NCI-H69 (cell line): ENCODE measurements around the gene TOX2.

ENCODE experiments used
- DNase-seq: peaks from one replicate; lab custom pipeline; 2025; lab: John Stamatoyannopoulos, UW

TOX2 gene

DNA sequence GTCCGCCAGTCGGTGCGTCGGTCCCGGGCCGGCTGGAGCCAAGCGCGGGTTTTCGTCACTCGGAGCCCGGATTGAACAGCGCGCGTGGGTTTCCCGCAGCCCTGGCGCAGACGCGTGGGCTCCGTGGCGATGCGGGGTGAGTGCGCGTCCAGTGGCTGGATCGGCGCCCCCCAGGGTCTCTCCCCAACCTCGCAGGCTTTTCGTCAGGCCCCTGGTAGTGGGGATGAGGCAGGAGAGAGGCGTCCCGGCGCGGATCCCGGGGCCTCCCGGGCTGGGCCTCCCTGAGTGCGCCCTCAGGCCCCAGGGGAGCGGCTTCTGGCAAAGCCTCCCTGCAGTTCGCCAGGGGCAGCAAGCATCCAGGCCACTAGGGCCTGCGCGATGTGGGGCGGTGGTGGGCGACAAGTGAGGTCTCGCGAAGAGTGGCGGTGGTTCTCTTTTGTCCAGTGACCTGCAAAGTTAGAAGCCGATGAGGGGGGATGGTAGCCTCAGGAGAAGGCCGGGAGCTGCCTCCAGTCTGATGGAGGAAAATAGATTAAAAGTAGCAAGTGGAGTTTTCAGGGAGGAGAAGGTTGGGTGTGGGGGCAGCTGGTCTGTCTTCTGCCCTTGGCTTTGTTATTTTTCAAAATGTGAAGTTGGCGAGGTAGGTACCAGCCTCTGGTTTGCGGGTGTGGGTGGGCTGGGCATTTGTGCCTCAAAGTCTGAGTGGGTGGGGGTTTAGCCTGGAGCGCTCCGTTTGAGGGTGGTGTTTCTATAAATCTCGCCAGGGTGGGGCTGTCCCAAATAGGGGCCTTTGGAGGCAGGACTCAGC lies 1.6 kb downstream of the TOX2 start:
- no peak for DNase-seq

DNA sequence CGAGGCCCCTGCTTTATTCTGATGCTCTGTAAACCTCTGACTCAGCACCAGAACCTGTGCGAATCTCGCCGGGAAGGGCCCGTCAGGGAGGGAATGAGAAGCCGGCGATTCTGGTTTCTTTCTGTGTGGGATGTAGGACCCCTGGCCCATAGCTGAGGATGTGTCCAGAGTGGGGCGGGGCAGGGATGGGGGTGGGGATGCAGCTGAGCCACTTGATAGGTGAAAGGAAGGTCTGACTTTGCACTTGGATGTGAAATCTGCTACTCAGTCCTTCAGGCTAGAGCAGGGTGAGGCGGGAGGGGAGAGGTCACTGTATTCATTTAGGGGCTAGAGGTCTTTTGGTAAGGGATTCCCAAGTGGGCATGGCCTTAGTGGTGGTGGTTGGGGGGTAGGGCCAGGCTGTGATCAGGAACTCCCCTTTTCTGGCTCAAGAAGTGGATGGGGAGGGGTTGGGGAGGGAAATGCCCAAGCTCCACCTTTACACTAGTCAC lies 2.3 kb downstream of the TOX2 start:
- DNase-seq = no peak

DNA sequence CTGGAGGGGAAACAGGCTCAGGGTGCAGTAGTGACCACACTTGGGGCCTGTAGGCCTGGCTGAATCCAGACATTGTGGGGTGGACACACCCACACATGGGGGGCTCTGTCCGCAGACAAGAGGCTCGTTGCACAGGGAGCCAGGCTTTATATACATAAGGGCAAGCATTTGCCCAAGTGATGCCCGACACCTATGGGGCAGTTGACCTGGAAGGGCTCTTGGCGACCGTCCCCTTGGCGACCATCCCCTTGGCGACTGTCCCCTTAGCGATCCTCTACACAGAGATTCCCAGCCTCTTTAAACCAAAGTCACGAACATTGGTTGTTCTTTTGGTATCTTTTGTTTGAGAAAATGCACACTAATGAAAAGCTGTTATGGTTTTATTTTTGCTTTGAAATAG lies 2.7 kb downstream of the TOX2 start:
- no peak for DNase-seq

GRCh38 chr20:43919686-43920403 lies 5.2 kb downstream of the TOX2 start:
- no peak for DNase-seq

DNA sequence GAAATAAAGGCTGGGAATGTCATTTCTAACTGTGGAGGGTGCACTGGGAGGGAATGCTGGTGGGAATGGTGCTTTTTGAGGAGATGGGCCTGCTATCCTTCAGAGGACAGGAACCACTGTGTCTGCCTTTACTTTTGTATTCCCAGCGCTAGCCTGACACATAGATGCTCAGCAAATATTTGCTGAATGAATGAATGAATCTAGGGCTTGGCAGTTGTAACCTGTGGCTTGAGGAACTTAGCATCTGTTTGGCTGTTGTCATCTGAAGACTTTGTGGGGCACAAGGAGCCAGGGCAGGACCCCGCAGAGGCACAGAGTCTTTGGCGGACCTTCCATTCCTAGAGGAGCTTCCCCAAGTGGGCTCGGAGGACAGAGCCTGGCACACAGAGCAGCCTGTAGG lies 6.1 kb downstream of the TOX2 start:
- DNase-seq = no peak

DNA sequence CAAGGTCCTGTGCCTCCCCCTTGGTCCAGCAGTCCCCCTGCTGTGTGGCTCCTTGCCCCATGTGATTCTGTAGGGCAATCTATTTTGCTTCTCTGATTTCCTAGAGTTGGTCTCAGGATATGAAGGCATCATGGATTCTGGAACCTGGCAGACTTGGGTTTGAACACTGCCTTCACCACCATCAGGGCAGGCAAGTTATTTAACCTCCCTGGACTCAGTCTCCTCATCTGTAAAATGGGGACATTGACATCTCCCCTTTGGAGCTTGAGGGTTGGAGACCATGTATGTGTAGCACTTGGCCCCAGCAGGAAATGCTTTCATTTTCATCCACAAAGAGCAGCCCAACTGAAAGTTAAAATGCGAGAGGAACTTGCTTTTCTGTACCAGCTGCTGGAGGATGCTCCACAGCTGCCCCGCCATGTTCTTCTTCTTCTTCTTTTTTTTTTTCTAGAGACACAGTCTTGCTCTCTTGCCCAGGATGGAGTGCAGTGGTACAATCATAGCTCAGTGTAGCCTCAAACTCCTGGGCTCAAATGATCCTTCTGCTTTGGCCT lies 6.7 kb downstream of the TOX2 start:
- no peak for DNase-seq

- no peak for DNase-seq
Observed at GRCh38 chr20:43922614-43923013, 8.0 kb downstream of the TOX2 start.

DNA sequence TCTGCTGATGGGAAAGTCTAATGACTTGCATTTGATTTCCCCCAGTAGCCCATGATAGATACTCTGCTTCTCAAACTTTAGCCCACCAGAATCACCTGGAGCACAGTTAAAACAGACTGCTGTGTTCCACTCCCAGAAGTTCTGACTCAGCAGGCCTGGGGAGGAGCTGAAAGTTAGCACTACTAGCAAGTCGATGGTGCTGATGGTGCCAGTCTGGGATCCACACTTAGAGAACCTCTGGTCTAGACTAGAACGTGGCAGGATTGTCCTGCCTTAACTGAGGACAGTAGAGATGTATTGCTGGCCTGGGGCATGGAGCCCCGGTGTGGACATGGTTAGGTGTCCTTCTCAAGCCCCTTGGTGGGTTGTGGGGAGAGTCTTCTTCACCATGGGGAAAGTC lies 8.7 kb downstream of the TOX2 start:
- DNase-seq = no peak

- DNase-seq = no peak
Observed at GRCh38 chr20:43923917-43924316, 9.3 kb downstream of the TOX2 start.

DNA sequence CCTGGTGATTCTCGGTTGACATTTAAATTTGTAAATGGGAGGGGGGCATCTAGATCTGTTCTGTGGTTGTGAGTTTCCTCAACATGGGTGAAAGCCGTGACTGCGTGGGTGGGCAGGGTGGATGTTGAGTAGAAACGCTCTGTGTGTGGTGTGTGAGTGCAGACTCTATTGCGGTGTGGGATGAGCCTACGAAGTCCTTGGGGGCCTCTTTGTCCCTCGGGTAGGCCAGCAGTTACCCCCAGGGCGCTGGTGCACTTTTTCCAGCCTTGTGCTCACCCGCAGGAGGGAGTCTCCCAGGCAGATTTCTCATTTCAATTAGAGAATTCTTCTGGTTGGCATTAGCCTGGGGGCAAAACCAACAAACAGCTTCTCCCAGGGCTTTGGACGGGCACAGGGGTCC lies 10.6 kb downstream of the TOX2 start:
- DNase-seq = no peak

DNA sequence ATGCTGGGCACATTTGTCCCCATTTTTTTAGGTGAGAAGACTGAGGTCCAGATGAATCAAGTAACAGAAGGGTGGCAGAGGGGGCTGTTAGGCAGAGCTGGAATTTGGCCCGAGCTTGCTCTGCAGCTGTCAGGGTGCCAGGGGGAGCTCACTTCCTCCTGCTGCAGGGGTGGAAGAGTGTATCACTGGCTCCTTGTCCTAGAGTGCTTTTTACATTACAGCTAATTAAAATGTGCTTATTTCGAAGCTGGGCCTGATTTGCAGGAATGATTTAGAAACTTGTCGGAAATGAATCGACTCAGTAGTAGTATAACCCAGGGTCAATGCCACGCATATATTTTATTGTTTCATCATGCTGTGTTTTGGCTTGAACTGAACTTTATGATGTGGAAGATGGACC lies 11.1 kb downstream of the TOX2 start:
- no peak for DNase-seq

DNA sequence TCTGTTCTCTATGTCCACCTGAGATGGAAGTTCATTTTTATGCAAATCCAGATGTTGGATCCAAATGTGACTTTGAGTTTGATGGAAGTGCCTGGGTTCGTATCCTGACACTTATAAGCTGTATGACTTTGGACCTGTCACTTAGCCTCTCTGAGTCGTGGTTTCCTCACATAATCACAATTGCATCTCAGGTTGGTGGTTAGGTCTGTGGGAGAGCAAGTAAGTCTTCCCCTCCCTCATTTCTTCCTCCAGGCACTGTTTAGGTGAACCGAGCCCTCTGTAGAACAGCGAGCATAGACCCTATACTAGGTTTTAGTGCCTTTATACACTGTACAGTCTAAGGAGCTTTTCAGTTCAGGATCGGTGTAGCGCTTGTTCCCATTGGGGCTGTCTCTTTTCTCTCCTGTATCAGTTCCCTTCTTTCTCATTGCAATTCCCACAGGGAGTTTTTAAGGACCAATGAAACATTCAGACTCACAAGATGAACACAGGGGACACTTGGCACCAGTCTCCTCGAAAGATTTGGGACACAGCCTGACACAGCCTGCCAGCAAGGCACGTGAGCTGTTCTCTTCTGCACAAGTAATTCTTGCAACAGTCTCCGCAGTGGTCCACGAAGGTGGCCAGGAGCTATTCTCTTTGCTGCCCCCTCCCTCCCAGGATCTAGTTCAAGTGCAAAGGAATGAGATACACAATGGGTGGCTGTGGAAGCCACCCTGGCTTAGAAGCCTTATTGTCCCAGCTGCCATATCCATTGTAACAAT lies 11.8 kb downstream of the TOX2 start:
- no peak for DNase-seq

DNA sequence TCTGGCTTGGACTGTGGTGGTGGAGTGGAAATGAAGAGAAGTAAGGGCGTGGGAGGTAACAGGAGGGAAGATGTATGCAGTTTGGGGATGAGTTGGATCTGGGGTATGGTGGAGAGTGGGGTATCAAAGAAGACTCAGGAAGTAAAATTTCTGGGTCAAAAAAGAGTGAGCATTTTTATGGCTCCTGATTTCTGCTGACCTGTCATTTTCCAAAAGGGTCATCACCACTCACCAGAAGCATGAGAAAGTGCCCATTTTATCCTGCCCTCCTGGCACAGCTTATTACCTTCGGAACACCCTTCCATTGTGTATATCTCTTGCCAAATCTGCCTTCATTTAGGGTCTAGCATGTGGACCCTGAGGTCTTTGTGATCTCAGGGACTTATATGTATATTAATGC lies 17.3 kb downstream of the TOX2 start:
- DNase-seq = no peak

DNA sequence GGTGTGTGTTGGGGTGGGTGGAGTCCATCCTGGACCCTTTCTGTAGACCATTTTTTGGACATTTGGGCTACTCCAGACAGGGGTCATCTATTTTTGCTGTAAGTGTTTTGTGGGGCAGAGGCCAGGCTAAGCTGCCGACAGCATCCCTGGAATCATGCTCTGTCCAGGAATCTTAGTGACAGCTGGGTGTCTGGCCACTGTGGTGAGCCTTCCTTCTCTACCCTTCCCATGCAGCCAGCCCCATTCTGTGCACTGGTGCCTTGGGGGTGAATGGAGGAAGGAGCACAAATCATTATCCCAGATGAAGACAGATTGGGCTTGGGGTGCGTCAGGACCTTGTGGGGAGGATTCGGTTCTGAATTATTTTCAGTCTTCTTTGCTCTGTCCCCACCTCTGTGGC lies 20.2 kb downstream of the TOX2 start:
- DNase-seq = no peak

DNA sequence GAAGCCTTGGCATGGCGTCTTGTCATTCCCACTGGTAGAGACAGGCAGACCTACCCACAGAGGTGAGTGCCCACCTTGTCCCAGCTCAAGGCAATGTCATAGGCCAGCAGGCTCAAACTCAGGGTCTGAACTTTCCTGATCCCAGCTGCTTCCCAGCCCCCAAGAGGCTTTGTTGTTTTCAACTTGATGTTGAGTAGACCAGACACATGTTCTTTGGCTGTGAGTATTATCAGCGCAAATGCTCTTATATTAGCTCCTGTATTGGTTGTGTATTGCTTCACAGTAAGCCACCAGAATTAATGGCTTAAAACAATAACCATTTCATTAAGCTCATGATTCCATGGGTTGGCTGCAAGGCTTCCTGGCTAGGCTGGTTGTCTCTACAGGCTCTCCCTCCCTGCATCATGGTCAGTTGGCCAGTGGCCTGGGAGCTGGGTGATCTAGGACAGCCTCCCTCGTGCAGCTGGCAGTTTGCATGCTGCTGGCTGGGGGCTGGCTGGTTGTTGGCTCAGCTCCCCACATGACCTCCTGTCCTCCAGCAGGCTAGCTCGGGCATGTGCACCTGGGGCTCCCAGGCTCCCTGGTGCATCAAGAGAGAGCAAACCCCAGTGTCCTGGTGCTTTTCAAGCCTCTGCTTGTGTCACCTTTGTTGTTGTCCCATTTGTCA lies 21.6 kb downstream of the TOX2 start:
- no peak for DNase-seq

- no peak for DNase-seq
Observed at GRCh38 chr20:43936805-43937204, 22.2 kb downstream of the TOX2 start.

DNA sequence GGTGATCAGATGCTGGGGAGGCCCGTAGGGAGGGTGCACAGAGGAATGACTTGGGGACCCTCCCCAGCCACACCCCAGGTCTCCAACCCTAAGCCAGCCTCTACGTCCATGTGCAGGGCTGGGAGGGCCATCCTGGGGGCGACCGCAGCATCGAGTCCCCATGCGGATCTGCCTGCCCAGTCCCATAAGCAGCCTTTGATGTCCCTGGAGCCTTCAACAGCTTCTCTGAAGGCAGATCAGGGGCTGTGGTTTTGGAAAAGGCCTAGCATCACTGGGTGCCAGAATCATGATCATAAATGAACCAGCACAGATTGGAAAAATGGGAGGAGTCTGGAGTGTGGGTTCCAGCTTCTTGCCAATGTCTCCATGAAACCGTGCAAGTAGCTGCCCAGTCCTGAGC lies 22.9 kb downstream of the TOX2 start:
- DNase-seq = no peak

DNA sequence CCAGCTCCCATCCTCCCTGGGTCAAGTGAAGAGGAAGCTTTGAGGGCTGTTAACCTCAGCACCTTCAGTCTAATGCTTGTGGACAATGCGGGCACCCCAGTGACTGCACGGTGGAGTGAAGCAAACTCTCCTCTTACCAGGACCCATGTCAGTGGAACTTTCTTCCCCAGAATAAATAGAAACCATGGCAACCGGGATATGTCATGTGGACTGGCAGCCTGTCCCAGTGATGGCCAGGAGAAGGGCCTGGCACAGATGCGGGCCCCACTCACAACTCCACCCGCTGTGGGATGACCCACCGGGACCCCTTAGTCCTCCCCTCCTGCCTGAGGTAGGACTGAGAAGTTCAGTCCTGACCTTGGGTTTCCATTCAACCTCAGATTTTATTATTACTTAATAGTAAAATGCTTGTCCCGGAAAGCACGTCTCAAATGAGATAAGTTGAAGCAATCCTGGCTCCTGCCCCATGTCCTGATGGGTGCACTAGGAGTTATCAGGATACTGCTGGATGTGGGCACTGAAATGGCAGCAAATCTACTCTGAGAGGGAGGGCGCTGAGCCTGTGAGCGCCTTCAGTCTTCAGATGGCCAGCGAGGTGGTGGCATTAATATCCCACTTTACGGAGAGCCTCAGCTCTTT lies 23.5 kb downstream of the TOX2 start:
- no peak for DNase-seq

DNA sequence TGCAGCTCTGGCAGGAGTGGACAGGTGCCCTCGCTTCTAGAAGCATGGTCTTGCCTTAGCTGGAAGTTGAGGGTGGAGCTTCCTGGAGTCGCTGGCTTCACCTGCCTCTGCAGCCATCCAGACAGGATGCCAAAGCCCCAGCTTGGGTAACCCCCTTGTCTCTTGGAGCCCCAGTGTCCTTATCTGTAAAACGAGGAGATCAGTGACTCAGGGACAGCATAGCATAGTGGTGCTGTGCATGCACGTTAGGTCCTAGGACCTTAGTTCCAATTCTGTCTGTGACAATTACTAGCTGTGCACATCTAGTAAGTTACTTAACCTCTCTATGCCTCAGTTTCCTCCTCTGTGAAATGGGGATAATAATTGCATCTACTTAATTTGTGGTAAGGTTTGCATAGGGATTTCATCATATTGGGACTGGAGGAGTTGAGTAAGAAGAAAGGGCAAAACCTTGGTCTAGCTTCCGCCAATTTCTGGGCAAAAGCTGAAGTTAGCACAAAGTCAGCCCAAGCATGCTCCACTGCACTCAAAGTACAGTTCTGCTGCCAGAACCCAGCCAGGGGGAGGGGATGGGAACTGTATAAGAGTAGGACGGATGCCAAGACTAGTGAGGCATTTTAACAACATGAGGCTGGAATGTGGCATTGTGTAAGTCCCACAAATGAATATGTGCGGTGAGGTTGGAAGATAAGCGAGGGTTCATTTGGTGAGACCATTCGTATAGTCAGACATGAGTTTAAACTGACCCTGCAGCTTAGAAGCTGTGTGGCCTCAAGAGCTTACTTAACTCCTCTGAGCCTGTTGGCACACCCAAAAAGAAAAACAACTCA lies 24.5 kb downstream of the TOX2 start:
- no peak for DNase-seq

DNA sequence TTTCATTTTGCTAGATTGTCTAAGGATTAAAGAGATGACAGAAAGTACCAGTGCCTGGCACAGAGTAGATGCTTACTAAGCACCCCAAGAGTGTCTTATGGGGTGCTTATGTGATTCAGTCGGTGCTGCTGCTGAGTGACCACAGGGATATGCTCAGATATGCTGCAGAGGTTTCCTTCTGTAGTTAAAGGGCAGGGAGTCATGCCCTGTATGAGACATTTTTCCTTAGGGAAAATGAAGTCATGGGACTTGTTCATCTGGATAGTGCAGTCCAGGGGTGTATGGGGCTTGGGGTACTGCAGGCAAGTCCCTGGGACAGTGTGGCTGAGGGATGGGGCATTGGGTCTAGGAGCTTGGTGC lies 25.1 kb downstream of the TOX2 start:
- no peak for DNase-seq
